ENCODE measurements around the gene TEC.

GRCh38 chr4:48222491-48222890 lies 47.1 kb downstream of the TEC start:
- TF ChIP-seq, protein P1, sequence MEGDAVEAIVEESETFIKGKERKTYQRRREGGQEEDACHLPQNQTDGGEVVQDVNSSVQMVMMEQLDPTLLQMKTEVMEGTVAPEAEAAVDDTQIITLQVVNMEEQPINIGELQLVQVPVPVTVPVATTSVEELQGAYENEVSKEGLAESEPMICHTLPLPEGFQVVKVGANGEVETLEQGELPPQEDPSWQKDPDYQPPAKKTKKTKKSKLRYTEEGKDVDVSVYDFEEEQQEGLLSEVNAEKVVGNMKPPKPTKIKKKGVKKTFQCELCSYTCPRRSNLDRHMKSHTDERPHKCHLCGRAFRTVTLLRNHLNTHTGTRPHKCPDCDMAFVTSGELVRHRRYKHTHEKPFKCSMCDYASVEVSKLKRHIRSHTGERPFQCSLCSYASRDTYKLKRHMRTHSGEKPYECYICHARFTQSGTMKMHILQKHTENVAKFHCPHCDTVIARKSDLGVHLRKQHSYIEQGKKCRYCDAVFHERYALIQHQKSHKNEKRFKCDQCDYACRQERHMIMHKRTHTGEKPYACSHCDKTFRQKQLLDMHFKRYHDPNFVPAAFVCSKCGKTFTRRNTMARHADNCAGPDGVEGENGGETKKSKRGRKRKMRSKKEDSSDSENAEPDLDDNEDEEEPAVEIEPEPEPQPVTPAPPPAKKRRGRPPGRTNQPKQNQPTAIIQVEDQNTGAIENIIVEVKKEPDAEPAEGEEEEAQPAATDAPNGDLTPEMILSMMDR (IDR thresholded peaks at IDR 0.05), result no peak
- TF ChIP-seq POLR2A (IDR thresholded peaks at IDR 0.05), result no peak

Data from testis (tissue), 2 donors.